Pons (tissue), 1 donor: ENCODE measurements around the gene BCO1.
A peak's percentile ranks its signal among the peaks of the same experiment; 100 is the strongest.
"Not testable (repeated sequence)": the region's sequence is repeated elsewhere in the genome, so short reads cannot be mapped to it uniquely, and the experiment has no call there.

ENCODE experiments used
- DNase-seq: peaks from one replicate; pipeline ENCODE4 v3.0.0-alpha.2; 2016; ENCODE audit warnings: low spot score

The BCO1 gene

GRCh38 chr16:81238296-81239011 is at the start of gene BCO1:
BCO1 (plus strand) TSS chr16:81238689; CDS start chr16:81238909, 220 bp downstream.
- DNase-seq = peak; percentile 8

GRCh38 chr16:81189100-81189664 is 49.3 kb upstream of the BCO1 start:
- peak; percentile 73 for DNase-seq

- DNase-seq = no peak
Observed at GRCh38 chr16:81190667-81191066, 47.8 kb upstream of the BCO1 start.

- no peak for DNase-seq
Observed at GRCh38 chr16:81195885-81196534, 42.5 kb upstream of the BCO1 start.

GRCh38 chr16:81198635-81199034 is 39.9 kb upstream of the BCO1 start:
- DNase-seq = peak; percentile 54

GRCh38 chr16:81201267-81201666 is 37.2 kb upstream of the BCO1 start:
- DNase-seq = no peak

- DNase-seq = peak; percentile 77
Observed at GRCh38 chr16:81204798-81205680, 33.5 kb upstream of the BCO1 start.

GRCh38 chr16:81207076-81207475 is 31.4 kb upstream of the BCO1 start:
- no peak for DNase-seq

- DNase-seq = no peak
Observed at GRCh38 chr16:81210807-81211206, 27.7 kb upstream of the BCO1 start.

GRCh38 chr16:81212830-81213465 is 25.5 kb upstream of the BCO1 start:
- no peak for DNase-seq

- no peak for DNase-seq
Observed at GRCh38 chr16:81214745-81215166, 23.7 kb upstream of the BCO1 start.

GRCh38 chr16:81216114-81216513 is 22.4 kb upstream of the BCO1 start:
- DNase-seq = no peak

- no peak for DNase-seq
Observed at GRCh38 chr16:81216706-81217105, 21.8 kb upstream of the BCO1 start.

GRCh38 chr16:81219151-81219550 is 19.3 kb upstream of the BCO1 start:
- no peak for DNase-seq

GRCh38 chr16:81220349-81220748 is 18.1 kb upstream of the BCO1 start:
- DNase-seq = no peak

- no peak for DNase-seq
Observed at GRCh38 chr16:81221731-81222130, 16.8 kb upstream of the BCO1 start.

- no peak for DNase-seq
Observed at GRCh38 chr16:81224824-81225223, 13.7 kb upstream of the BCO1 start.

GRCh38 chr16:81225697-81226096 is 12.8 kb upstream of the BCO1 start:
- DNase-seq = not testable (repeated sequence)

- no peak for DNase-seq
Observed at GRCh38 chr16:81227785-81228184, 10.7 kb upstream of the BCO1 start.

GRCh38 chr16:81229811-81230210 is 8.7 kb upstream of the BCO1 start:
- DNase-seq = no peak

- DNase-seq = no peak
Observed at GRCh38 chr16:81231014-81231413, 7.5 kb upstream of the BCO1 start.
